ENCODE measurements around the gene GJA1.

DNA sequence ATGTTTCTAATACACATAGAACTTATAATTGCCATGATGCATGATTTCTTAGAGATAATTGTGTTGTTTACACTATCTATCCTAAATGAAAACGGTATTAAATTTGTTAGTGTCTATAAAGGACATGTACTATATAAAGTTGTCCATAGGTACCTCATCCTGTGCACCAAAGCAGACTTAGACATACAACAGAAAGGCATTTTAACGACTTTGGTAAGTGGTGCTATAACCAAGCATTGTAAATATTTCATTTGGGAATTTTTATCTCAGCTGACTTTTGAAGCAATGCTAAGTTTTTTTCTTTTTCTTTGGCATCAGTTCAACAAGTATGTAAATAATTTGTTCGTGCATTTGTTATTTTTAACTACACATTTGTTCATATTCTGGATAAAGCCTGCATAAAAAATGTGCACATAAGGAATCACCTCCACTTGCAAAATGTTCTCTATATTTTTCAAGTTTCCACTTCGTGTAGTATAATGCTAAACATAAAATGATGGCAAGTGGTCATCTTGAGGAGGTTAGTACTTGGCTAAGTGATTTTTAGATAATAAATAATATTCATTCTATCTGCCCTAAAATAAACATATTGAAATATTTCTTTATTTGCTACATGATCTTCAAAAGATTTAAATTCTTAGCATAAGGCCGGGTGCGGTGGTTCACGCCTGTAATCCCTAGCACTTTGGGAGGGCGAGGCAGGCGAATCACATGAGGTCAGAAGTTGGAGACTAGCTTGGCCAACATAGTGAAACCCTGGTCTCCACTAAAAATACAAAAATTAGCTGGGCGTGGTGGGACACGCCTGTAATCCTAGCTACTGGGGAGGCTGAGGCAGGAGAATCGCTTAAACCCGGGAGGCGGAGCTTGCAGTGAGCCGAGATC, 6.3 kb upstream of the GJA1 start:
- TF ChIP-seq, protein P1, sequence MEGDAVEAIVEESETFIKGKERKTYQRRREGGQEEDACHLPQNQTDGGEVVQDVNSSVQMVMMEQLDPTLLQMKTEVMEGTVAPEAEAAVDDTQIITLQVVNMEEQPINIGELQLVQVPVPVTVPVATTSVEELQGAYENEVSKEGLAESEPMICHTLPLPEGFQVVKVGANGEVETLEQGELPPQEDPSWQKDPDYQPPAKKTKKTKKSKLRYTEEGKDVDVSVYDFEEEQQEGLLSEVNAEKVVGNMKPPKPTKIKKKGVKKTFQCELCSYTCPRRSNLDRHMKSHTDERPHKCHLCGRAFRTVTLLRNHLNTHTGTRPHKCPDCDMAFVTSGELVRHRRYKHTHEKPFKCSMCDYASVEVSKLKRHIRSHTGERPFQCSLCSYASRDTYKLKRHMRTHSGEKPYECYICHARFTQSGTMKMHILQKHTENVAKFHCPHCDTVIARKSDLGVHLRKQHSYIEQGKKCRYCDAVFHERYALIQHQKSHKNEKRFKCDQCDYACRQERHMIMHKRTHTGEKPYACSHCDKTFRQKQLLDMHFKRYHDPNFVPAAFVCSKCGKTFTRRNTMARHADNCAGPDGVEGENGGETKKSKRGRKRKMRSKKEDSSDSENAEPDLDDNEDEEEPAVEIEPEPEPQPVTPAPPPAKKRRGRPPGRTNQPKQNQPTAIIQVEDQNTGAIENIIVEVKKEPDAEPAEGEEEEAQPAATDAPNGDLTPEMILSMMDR (IDR thresholded peaks at IDR 0.05), result no peak
- no peak for TF ChIP-seq ZFX (IDR thresholded peaks at IDR 0.05; ENCODE audit: borderline replicate concordance)
